Measurements from ENCODE around the gene LARP4B.

The LARP4B gene

GRCh38 chr10:822661-823367 is 108.7 kb downstream of the LARP4B start:
- peak; percentile 62 to 82 (median 78) for DNase-seq

- DNase-seq: no peak
These were observed 109.3 kb downstream of the LARP4B start for GRCh38 chr10:822197-822596.

- DNase-seq: no peak
These were observed 110.2 kb downstream of the LARP4B start for GRCh38 chr10:821322-821721.

GRCh38 chr10:819816-820215 is 111.7 kb downstream of the LARP4B start:
- DNase-seq: no peak

- DNase-seq: no peak
These were observed 112.2 kb downstream of the LARP4B start for GRCh38 chr10:819326-819725.

- peak in 1 of 4 experiments; percentile 10 for DNase-seq
These were observed 112.8 kb downstream of the LARP4B start for GRCh38 chr10:818526-819220.

- no peak for DNase-seq
These were observed 113.5 kb downstream of the LARP4B start for GRCh38 chr10:818010-818409.

GRCh38 chr10:817371-817770 is 114.1 kb downstream of the LARP4B start:
- DNase-seq: no peak

- no peak for DNase-seq
These were observed 114.5 kb downstream of the LARP4B start for GRCh38 chr10:816958-817357.

GRCh38 chr10:816091-816477 is 115.4 kb downstream of the LARP4B start:
- DNase-seq: no peak

- no peak for DNase-seq
These were observed 116.0 kb downstream of the LARP4B start for GRCh38 chr10:815338-816090.

GRCh38 chr10:814536-815302 is 116.8 kb downstream of the LARP4B start:
- DNase-seq: no peak

- no peak for DNase-seq
These were observed 118.2 kb downstream of the LARP4B start for GRCh38 chr10:813286-813685.

GRCh38 chr10:812787-813186 is 118.7 kb downstream of the LARP4B start:
- no peak for DNase-seq

GRCh38 chr10:811379-812175 is 119.9 kb downstream of the LARP4B start:
- DNase-seq: no peak

- no peak for DNase-seq
These were observed 121.1 kb downstream of the LARP4B start for GRCh38 chr10:810351-810846.

GRCh38 chr10:809671-810350 is 121.7 kb downstream of the LARP4B start:
- DNase-seq: no peak

- DNase-seq: no peak
These were observed 123.5 kb downstream of the LARP4B start for GRCh38 chr10:807958-808353.

GRCh38 chr10:807163-807957 is 124.1 kb downstream of the LARP4B start:
- DNase-seq: no peak

- no peak for DNase-seq
These were observed 124.9 kb downstream of the LARP4B start for GRCh38 chr10:806451-807162.
